Midbrain (tissue), 1 donor: ENCODE measurements around the gene KRT33B.
"Not testable (repeated sequence)": the region's sequence is repeated elsewhere in the genome, so short reads cannot be mapped to it uniquely, and the experiment has no call there.

Source experiments
- DNase-seq: peaks from one replicate; lab custom pipeline; 2025; lab: John Stamatoyannopoulos, UW

Gene KRT33B

DNA sequence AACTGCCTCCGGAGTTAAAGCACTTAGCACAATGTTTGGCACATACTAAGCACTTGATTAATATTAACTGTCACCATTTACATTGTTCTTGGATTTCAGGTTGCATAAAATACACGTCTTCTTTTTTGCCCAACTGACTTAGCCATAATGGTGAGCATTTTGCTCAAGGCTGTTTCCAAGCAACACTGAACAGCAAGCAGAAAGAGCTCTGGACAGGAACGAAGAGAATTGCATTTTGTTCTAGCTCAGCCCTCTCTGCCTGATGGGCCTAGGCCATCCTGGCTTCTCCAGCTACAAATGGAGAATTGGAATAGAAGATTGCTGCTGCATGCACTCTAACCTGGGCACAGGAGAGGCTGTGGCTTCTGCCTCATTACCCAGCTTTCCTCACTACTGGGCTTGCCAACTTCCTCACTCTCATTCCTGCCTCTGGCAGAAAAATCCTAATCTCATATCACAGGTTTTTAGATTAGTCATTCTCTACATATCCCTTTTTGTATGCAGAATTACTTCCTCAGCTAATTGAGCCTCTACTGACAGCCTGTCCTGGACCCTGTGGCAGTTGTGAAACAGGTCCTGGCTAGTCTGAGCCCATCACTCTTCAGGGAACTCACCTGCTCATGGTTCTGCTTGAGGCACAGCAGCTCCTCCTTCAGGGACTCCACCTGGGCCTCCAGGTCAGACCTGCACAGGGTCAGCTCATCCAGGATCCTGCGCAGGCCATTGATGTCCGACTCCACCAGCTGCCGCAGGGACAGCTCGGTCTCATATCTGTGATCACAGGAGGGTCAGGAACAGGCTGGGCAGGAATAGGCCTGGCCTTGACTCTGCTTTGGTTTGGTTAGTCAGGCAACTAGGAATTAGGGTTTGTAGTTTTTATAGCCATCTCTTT lies 21.5 kb downstream of the KRT33B start:
- no peak for DNase-seq

DNA sequence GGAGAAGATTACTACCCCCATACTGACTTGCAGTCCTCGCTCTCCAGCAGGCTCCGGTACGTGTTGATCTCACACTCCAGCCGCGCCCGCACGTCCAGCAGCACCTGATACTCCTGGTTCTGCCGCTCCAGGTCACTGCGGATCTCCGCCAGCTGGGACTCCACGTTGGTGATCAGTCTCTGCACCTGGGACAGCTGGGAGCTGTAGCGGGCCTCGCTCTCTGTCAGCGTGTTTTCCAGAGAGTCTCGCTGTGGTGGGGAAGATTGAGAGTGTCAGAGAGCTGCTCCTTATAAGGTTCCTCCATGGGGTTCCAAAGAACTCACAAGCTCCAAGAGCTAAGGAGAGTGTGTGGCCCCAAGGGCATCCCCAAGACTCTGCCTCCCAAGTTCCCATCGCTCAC lies 23.2 kb downstream of the KRT33B start:
- not testable (repeated sequence) for DNase-seq

DNA sequence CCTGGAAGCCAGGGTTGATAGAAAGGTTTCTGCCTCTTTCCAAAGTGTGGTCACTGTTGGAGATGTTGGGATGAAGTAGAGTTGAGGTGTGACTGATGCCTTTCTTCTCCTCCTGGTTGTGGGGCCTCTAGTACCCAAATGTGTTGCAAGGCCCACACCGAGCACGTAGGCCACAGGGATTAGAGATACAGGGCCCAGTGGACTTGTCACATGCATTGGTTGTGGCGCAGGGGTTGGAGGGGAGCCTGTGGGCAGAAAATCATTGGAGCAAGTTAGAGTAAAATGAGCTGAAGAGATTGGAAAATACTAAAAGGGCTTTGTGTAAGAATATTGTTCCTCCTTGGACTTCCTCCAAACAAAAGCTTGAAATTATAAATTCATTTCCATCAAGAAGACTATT lies 23.6 kb downstream of the KRT33B start:
- no peak for DNase-seq

DNA sequence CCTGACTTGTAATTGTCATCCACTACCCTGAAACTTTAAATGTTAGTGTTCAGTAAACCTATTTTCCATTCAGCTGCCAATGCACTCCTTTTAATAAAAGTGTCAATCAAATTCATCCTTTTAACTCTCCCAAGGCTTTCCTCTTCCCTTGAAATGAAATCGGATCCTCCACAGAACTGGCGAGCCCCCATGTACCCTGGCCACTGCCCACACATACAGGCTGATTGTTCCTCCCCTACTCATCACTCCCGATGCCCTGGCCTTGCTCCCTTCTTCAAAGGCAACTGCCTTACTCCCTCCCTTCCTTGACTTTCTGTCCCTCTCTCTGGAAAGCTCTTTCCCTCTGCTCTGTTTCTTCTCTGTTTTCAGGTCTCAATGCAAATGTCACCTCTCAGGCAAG lies 26.6 kb downstream of the KRT33B start:
- no peak for DNase-seq

DNA sequence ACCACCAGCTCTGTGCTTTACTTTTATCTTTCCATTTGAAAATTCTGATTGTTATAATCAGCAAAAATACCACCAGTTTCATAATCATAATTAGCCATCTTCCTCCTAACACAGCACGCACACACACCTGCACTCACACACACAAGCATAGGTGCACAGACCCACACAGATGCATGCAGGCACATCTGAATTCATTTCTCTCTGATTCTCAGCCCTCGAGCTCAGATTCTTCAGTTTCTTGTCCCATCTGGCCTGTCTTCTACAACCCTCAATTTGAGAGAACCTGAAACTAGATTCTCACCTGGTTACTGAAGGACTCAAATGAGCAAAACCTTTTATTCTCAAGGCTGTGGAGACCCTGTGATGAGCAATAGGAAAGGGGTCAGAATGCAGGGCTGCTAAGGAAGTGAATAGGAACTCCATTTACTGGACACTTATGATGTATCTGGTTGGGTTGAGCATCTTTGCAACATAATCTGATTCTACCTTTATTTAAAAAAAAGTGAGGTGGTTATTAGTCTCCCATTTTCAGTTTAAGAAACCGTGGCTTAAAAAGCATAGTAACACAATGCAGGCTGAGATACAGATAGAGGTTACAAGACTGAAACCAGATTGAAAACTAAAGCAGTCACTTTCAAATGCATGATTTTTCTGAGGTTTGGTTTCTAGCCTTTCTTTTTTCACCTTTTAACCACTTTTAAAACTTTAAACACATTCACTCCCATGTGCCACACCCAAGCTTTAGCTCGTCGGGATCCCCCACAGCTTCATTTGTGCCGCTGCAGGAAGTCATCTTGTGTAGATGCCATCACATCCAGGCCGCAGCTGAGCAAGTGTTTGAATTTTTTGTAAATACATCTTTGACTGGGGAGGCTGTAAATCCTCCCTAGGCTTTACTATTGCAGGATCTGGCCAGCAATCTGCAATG lies 28.4 kb downstream of the KRT33B start:
- no peak for DNase-seq

DNA sequence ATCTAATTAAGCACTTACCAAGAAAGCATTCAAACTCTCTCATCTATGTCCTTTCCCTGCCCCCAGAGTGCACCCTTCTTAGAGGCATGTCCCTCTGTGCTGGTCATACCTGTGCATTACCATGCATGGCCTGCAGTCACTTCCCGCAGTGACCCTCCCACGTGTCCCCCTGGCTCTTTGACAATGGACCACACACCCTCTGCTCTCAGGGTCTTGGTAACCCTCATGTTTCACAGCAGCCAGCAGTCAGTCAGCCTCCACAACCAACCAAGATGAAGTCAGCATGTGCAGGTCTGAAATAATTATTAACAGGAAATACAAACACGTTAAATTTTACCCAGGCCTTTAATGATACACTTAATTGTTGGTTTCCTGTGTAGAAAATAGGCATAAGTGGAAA lies 29.1 kb downstream of the KRT33B start:
- no peak for DNase-seq

DNA sequence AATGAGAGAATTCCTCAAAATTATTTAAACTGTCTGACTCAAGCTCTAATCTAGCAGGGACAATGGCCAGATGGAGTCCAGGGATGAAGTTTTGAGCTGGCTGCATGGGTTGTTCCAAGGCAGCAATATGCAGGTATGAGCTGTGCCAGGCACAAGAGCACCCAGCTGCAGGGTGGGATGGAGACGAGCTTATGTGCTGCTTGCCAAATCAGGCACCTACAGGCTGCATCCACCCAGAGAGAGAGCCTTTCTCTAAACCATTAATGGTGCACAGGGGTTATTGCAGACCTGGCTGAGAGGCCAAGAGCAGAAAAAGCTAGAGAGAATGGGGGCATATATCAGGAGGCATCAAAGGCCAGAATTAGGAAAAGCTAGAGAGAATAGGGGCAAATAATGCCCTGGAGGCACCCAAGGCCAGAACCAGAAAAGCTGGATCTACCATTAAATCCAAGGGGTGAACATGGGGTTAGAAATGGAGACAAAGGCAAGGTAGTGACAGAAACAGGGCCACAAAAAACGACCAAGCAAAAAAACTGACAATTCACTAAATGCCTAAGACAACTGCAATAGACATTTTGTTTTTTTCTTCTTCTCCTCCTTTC lies 29.9 kb downstream of the KRT33B start:
- DNase-seq = no peak

DNA sequence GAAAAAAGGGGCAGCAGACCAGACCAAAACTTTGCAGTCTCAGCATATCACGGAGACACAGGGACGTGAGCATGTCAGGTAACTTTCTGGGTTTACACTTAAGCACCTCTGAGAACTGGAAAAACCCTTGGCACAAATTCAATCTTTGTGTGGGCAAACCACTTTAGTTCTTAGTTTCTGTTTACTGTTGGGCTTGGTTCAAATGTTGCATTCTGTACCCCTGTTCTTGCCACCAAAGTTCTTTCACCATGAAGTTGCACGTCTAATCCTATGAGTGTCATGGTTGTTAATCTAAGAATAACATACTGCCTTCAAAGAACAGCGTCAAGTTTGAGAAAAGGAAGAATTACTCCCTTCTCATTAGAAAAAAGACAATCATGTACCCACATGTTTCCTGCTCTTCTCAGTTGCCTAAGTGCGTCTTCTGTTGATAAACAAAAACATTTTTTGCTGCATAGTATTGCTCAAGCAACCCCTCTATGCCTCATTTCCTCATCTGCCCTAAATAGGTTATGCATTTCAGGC lies 30.6 kb downstream of the KRT33B start:
- DNase-seq = no peak

DNA sequence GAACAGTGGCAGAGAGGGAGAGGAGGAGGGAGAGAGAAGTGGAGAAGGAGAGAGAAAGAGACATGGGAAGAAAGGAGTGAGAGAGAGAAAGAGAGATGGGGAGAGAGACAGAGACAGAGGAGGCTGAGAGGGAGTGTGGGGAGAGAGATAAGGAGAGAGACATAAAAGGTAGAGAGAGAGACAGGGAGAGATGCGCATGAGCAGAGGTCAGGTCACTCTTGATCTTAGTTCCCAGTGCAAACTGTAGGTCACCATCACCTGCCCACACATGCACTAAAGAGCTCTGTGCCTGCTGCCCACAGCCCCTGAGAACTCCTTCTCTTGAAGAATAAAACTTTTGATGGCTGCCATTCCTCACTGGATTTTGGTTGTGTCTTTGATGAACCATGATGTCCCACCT lies 33.9 kb downstream of the KRT33B start:
- DNase-seq = no peak

DNA sequence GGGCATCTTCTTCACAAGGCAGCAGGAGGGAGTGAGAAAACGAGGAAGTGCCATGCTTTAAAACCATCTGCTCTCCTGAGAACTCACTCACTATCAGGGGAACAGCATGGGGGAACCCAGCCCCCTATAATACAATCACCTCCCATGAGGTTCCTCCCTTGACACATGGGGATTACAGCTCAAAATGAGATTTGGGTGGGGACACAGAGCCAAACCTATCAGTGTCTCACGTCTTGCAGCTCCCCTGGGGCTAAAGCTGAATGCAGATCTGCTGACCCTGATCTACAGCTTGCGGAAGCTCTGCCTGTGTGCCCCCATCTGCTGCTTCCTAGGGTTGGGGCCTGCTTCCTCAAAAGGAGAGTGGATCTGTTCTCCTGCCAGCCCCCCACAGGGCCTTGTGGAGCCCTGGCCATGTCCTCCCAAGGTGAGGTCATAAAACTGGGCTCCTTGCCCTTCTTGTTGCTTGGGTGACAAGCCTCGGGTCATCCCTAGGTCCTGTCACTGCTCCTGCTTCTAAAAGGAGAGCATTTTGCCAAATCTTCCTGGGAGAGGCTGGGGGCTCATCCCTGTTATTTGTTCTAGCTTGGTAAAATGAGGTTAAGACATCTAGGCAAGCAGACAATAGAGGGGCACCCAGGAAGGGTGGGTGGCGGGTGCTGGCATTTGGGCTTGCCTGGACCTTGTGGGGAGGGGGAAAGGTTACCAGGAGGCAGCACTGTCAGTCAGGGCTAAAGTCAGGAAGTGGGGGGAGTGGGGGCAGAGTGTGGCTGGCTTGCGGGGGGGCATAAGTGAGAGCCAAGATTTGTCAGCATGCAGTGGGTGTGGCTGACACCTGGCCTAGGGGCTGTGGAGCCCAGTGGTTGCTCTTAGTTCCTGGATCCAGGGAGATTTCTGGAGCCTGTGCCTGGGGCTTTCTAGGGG lies 35.0 kb downstream of the KRT33B start:
- no peak for DNase-seq

DNA sequence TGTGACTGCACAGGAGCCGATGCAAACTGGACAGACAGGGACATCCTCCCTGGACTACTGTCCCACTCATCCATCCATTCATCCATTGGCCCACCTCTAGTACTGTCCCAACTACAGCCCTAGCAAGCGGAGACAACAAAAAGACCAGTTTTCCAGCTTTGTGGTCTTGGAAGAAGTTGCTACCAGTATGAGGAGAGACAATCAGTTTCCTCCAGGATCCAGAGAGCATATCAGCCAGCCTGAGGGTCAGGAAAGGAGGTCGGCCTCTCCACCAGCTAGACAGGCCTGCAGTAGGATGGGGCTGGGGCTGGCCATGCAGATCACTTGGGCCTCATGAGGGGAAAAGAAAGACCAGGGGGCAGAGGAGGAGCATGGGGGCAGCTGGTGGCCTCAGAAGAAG lies 35.8 kb downstream of the KRT33B start:
- DNase-seq = no peak

DNA sequence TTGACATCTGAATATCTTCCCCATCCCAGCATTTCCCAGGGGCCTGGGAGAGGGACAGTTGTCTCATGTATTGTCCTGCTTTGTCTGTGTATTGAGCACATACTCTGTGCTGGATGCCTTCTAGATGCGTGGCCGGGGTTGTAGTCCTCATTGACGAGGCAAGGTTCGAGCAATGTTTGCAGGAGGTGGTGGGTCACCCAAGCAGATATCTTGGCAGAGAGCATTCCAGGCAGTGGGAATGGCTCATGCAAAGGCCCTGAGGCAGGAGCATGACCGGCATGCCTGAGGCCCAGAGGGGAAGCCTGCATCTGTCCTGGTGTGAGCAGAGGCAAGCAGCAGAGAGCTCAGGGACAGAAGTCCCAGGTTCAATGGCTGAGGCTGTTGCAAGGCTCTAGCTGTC lies 36.5 kb downstream of the KRT33B start:
- DNase-seq = no peak

DNA sequence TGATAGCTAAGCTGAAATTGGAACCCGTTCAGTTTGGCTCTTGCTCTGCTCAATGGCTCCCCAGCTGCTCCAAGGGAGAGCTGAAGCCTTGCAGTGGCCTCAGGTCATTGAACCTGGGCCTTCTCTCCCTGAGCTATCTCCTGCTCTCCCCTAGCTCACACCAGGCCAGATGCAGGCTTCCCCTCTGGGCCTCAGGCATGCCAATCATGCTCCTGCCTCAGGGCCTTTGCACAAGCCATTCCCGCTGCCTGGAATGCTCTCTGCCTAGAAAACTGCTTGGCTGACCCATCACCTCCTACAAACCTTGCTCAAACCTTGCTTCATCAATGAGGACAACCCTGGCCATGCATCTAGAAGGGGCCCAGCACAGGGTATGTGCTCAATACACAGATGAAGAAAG lies 37.4 kb downstream of the KRT33B start:
- DNase-seq = no peak

DNA sequence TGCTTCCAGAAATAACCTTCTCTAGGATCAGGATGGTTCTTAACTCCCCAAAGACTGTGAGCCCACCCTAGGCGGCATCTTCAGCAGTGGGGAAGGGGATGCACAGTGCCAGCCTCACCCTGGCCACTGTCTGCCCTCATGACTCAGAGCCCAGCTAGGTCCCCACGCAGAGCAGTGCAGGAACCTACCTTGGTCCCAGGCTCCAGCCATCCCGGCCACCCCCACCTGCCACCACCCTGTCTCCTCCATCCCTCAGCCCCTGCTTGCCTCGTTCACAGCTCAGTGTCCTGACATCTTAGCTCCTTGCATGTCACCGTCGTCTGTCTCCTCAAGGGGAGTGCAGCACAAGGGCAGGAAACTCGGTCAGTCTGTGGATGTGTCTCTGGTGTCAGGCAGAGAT lies 38.0 kb downstream of the KRT33B start:
- no peak for DNase-seq

DNA sequence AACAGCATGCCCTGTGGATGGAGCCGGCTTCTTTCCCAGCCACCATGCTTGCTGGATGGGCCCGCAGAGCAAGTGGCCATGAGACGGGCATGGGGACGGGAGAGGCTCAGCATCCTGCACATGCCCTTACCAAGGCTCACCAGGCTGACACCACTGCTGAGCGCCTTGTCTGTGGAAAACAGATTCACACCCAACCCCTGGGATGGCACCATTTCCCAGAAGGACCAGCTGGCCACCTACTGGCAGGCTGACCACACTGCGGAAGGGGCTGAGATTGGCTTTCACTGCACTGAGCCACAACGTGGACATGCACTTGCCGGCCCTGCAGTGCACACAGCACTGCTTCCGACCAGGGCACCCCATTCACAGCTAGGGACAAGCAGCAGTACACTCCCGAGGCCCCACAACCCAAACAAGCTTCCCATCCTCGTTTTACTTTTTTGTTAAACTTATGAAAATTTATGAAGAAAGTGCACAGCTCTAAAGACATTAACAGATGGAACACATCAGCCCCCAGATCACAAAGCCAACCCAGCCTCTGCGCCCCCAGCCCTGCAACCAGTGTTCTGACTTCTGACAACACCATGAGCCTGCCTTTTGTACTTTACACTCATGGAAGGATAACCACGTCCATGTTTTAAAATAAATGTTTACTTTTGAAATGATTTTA lies 40.2 kb downstream of the KRT33B start:
- DNase-seq = no peak

DNA sequence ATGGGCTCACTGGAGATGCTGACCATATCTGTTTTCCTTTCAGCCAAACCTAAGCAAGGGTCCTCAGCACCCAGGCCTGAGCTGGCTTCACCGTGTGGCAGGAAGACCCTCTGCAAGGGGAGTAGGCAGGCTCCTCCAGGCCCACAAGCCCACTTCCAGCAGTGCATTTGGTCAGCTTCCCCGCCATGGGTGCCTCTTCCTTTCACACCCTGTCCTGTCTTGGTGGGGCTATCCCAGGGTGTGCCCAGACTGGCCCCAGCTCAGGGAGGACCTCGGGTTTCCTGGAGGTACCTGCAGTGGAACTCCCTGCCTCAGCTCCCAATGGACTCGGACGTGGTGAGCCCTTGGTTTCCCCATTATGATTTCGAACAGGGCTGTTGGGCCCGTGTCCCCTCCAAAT lies 41.4 kb downstream of the KRT33B start:
- DNase-seq = no peak

DNA sequence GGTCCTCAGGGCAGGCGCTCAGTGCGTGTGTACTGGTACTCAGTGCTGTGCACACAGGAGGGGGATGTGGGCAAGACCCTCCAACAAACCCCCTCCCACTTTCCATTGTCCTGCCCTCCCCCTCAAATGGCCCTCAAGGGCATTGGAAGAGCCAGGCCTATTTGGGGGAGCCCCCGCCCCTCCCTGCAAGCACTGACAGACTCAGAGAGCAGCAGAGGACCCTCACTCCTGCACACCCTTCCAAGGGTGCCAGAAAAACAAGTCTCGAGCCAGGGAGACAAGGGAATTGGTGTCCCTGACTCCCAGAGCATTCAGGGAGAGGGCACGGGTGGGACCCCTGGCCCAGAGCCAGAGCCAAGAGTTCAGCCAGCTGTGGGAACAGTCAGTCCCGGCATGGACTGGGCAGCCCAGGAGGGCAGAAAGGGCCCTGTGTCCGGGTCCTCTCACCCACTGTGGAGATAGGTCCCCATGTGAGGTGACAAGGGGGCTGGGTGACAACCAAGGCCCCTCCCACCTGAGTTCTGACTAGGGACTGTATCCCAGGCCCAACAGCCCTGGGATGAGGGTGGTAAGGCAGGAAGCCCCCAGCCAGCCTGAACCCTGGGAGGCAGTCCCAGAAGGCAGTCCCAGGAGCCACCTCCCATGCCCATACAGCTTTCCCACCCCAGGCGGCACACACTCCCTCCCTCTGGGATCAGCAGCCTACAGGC lies 42.0 kb downstream of the KRT33B start:
- no peak for DNase-seq

DNA sequence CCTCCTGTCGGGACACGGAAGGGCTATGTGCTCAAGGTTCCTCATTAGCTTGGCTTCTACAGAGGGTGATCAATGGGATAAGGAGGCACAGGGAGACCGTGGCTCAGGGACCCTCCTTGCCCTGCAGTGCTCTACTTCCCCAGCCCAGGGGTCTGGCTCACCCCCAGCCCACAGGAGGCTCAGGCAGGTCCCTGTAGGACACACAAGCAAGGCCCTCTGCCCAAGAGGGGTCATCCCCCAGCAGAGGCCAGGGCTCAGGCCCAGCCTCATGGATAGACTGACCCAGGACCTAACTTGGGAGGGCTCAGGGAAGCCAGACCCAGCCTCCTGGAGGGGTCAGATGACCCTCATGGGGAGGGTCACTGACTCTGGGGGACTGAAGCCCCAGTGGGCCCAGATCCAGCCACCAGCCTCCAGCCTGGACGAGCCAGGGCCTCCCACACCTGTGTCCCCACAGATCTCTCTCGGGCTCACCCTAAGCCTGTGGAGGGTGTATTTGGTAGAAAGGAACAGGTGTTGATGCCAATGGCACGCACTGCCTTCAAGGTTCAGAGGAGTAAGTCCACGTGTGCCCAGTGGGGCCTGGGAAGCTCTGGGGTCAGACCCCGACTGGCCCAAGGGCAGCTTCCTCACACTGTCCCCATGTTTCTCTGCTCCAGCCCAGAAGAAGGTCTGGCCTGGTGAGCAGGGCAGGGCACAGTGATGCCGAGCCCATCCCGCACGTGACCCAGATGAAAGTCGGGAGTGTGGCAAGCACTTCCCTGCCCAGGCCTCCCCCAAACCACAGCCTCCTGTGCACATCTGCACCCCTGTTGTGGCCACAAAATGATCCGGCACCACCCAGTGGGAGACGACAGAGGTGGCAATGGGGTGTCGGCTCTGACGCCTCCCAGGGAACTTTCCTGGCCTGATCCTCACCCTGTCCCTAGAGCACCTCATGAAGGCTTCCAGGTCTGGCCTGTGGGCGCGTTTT lies 43.2 kb downstream of the KRT33B start:
- DNase-seq = no peak

DNA sequence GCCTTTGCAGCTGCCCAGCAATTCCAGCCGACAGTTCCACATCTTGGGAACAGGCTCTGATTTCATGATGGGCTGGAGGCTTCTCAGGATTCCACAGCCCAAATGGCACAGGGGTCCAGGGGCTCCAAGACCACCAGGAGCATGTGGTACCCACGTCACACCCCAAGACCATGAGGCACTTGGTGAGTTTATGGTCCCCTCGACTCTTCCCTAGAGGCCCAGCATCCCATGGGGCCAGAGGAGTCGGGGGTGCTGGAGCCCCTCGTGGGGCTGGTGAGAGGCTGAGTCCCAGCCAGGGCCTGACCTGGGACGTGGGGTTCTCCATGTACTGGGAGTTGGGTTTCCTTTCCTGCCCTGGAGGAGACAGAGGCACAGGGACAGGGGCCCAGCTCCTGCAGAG lies 44.0 kb downstream of the KRT33B start:
- DNase-seq = no peak
